HL-60/S4 treated with retinoic acid at 250 ng/mL for 4 days and 3 days (cell line): ENCODE data around the gene EPN1.

Experiments used
- in situ Hi-C: fragments of 300-500 bp; cut with MboI; formaldehyde crosslinking; loops from 2 replicates; pipeline ENCODE4 v1.7.0; 2022; ENCODE audit warnings: low sequenced_read_pairs

EPN1 gene

DNA sequence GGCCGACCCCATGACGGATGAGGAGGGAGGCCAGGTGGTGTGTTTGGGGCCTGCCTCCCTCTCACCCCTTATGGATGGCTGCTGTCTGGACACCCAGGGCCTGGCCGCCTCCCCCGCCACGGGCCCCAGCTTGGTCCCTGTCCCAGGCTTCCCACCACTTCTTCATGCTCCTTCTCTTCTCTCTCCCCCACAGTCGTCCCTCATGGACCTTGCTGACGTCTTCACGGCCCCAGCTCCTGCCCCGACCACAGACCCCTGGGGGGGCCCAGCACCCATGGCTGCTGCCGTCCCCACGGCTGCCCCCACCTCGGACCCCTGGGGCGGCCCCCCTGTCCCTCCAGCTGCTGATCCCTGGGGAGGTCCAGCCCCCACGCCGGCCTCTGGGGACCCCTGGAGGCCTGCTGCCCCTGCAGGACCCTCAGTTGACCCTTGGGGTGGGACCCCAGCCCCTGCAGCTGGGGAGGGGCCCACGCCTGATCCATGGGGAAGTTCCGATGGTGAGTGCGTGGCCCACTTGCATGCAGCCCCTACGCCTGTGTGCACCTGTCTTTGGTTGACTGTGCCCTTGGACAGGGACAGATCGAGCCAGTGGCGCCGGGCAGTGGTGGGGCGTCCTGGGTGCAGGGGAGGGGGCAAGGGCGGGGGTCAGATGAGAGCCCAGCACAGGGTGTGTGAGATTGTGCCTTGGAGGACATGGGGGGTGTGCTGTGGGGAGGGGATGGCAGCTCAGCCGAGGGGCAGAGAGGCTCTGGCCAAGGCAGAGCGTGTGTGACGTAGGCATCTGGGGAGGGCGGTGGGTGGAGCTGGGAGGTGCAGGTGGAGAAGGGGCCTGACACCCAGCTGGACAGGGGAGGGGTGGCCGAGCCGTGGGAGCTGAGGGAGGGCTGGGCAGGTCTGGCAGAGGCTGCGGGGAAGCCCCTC, 16.8 kb downstream of the EPN1 start:
- in situ Hi-C loops = no loop called here

DNA sequence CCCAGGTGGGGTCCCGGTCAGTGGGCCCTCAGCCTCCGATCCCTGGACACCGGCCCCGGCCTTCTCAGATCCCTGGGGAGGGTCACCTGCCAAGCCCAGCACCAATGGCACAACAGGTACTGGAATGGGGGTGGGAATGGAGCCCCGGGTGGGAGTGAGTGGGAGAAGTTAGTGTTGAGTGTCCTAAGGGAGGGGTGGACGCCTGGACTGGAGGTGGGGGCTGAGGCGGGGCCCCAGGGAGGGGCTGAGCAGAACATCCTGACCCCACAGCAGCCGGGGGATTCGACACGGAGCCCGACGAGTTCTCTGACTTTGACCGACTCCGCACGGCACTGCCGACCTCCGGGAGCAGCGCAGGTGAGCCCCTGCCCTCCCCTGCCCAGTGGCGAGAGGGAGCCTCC, 17.7 kb downstream of the EPN1 start:
- in situ Hi-C loops = no loop called here

DNA sequence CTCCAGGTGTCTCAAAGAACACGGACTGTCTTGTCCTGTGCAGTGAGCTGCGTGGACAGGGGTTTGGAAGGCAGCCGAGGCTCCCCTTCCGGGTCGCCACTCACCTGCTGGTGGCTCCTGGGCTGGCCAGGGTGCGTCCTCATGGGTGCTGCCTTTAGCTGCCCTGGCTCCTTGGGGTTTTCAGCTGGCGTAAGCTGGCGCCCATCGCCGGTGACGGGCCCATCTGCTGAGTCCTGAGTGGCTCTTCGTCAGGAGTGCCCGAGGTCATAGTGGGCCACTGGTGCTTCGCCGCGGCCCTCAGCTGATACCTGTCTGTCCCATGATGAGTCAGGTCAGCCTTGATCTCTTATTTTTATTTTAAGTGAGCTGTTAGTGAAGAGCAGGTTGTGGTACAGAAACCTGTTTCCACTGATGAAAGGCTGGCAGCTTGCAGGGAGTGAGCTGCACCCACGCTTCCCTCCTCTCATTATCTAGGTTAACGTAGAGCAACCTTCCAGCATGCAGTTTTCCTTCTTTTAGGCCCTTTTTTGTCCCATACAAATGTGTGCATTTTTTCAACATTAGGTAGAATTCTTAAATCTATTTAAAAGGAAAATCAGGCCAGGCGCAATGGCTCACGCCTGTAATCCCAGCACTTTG, 18.4 kb downstream of the EPN1 start:
- in situ Hi-C loops = no loop called here

DNA sequence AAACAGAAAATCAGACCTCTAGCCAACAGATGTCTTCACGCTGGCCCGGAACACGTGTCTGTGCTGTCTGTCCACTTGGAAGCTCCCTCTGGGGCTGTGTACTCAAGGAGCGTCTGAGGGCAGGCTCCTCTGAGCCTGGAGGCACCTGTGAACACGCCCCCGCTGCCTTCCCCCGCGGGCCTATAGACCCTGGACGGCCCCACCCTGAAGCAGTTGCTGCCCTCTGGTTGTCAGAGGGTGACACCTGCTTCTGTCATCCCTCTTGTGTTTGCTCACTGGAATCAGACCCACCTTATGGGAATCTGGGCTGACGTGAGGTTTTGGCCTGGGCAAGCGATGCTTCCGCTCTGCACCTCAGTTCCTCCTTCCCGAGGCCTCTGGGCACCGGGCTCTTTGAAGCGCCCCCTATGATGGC, 19.2 kb downstream of the EPN1 start:
- in situ Hi-C loops = no loop called here

DNA sequence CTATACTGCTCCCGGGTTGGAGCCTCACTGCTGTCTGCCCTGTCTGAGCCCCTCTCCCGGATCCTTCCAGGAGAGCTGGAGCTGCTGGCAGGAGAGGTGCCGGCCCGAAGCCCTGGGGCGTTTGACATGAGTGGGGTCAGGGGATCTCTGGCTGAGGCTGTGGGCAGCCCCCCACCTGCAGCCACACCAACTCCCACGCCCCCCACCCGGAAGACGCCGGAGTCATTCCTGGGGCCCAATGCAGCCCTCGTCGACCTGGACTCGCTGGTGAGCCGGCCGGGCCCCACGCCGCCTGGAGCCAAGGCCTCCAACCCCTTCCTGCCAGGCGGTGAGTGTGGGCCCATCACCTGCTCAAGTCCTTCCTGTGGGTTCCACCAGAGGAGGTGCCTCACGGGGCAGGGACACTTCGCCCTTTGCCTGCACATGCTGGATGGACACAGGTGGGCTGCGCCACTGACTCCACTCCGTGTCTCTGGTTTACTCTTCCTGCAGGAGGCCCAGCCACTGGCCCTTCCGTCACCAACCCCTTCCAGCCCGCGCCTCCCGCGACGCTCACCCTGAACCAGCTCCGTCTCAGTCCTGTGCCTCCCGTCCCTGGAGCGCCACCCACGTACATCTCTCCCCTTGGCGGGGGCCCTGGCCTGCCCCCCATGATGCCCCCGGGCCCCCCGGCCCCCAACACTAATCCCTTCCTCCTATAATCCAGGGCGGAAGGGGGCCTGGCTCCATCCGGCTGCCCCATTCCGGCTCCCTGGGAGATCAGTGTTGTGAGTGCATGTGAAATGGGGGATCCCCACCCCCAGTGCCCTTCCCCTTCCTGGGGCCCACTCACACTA, 19.8 kb downstream of the EPN1 start:
- in situ Hi-C loops = no loop called here

DNA sequence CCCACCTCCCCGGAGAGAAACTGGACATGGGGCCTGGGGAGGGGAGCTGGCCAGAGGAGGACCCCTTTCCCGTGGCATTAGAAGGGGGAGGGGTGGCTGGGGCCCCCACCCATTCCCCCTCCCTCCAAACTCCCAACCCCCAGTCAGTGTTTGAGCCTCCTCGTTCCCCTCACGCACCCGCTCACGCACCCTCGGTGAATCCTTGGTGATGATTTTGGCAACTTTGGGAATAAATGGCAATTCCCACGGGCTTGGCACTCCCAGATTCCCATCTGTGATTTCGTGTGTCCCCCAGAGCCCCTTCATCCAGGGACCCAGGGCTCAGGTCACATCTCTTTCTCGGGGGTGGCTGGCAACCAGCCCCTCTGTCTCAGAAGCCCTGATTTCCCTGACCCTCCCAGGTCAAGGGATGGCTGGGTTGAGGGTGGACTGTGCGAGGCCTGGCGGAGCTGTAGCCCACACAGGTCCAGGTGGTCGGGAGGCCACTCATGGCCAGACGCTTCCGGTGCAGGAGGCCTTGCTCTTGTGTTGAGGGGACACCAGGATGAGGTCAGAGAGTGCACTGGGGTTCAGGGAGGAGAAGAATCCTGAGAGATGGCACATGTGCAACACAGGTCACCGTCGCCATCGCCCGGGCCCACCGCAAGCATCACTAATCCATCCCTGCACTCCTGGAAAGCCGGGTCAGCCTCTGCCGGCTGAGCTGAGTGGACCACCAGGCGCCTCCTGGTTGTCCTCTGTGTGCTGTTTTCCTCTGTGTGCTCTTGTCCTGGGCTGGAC, 20.7 kb downstream of the EPN1 start:
- in situ Hi-C loops = no loop called here

DNA sequence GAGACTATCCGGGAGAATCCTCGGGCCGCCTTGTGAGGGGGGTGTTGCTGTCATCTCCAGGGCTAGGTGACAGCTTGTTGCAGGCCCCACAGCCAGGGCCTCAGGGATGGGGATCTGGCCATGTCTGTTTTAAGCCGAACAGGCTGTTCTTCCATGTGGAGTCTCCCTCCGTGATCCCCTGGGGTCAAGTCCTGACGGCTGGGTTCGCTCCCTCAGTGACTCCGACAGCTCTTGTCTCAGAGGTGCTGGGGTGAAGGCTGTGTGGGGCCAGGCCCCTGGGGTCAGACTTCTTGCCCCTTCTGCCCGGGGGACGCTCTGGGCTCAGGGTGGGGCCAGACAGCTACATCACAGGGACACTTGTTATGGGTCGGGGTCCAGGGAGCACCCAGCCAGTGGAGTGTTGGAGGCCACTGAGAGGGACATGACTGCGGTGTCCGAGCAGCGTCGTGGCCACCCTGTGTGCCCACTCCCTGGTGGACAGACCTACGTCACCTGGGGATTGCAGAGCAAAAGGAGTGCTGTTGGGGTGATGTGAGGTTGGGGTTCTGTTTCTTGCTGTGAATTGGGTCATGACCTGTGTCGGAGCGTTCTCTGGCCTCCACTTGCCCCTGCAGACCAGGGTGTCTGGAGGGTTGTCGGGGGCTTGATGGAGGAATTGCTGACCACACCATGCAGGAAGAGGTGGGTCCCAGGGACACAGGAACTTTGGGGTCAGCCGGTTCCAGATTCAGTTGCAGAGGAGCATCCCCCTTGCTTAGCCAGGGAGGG, 21.5 kb downstream of the EPN1 start:
- in situ Hi-C loops = no loop called here

DNA sequence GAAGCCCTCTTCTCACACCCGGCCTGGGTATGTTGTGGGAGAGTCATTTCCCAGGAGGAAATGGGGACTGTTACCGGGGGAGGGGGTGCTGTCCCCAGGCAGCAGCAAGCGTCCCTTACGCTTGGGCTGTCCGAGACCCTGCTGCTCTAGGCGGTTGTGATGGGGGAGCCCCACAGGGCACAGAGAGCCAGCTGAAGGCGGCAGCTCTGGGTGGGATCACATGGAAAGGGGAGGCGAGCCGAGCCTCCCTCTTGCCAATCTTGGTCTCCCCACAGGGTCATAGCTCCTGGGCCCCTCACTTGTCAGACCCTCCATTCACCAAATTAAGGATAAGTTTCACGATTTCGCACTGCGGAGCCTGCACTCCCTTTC, 22.0 kb downstream of the EPN1 start:
- in situ Hi-C loops = no loop called here

DNA sequence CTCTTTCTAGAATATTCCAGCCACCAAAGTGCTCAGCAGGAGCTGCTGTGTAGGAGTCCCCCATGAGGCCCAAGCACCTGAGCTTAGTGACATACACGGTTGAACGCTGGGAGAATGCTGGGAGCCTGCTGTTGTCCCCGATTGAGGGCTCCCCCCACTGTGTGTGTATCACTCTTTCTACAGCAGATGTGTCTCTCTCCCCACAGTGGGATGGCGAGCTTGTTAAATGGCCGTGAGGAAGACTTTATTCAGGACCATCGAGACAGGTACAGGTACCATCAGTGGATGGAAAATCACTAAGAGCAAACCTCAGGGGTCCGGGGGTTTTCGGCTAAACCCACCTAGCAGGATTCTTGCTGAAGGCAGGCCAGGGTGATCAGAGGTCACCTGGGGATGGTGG, 22.7 kb downstream of the EPN1 start:
- in situ Hi-C loops = no loop called here

DNA sequence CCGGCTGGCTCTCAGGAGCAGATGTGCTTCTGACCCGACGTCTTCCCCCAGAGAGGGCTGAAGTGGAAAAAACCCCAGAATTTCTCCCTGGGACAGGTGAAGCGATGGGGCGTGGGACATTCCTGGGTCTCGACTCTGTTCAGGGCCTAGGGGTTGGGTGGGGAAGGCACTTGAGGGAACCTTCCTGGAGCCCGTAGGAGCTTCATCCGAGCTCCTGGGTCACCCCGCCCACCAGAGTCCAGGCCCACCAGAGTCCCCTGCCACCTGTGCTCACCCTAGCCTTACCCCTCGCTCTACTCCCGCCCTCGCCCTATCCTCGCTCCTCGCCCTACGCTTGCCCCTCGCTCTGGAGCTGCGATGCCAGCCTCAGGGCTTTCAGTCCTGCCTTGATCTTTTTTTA, 23.2 kb downstream of the EPN1 start:
- in situ Hi-C loops = no loop called here

DNA sequence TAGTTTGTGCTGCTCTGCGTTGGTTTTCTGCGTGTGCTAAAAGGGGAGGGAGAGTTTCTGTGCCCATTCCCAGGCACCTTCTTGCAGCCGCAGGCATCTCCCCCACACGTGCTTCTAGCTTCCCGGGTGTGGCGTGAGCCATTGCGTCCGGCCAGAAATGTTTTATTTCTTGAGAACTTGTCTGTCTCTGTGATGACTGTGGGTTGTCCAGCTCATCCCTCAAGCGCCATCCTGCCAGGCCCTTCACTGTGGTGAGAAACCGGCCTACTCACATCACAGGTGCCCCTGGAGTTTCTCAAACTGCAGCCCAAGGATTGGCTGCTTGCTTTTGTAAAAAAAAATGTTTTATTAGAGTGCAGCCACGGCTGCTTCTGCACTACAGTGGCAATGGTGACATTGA, 24.2 kb downstream of the EPN1 start:
- in situ Hi-C loops = no loop called here

DNA sequence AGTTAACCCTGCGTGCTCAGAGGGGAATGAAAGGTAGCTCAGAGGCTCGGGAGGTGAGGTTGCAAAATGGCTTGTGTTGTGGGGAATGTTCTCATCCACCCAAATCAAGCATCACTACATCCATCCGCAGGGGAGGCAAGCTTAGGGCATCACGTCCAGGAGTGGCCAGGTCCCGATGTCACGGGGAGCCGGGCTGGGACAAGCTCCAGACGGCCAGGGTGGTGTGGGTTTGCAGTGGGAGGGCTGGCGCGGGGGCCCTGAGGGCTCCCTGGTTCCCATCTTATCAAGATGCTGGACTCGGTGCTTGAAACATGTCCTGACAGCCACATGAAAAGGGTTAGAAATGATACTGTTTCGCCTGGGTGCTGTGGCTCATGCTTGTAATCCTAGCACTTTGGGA, 25.8 kb downstream of the EPN1 start:
- in situ Hi-C loops = no loop called here

DNA sequence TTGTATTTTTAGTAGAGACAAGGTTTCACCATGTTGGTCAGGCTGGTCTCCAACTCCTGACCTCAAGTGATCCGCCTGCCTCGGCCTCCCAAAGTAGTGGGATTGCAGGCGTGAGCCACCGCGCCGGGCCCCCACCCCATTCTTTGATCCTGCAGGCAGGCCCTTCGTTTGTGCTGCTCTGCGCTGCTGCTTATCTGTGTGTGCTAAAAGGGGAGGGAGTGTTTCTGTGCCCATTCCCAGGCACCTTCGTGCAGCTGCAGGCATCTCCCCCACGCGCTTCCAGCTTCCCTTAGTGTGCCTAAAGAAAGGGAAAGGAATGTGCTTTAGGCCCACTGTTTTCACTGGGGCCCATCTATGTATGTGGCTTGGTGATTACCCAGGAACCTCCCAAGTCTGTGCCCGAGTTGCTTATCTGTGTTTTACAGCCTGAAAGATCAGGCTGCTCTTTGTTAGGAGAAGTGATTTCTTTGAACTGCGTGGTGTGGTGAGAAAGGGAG, 27.2 kb downstream of the EPN1 start:
- in situ Hi-C loops = no loop called here

DNA sequence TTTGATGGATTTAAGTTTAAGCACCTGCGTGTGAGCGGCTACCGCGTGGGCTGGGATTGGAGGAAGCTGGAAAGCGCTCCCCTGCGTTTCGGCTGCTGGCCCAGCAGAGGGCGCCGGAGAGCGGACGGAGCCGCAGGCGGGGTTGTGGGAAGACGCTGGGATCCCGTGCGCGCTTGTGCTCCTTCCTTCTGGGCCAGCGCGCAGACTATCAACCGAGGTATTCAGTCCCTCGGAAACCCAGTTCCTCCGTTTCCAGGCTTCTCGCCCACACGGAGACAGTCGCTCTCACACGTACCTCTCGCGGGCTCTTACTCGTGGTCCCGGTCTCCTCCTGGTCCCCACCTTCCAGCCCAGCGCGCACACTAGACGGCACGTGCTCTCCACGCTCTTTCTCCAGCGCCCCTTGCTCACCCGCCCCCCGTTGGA, 28.8 kb downstream of the EPN1 start:
- in situ Hi-C loops = no loop called here

DNA sequence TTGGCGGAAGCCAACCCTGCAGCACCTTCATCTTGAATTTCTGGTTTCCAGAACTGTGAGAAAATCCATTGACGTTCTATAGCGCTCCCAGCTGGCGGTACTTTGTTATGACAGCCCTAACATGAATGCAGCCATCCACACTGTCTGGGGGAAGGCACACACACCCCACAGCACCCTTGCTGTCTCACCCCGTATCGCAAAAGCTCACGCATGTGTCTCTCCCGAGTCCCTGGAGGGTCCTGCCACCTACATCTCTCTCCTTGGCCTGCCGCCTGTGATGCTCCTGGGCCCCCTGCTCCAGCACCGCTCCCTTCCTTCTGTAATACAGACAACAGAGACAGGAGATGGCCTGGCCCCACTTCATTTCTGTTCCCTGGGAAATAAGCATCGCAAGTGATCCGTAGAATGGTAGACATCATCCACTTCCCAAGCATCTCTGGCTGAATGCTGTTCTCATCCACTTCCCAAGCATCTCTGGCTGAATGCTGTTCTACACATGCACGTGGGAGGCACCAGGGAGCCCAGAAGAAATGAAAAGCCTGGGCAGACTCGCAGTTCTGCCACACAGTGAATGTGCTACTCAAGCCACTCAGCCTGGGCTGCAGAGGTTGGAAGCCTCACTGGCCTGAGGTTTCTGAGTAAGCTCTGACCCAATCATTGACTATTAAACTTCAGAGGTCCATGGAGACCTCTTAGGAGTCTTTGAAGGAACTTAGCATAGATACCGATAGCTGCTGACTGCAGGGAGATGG, 29.6 kb downstream of the EPN1 start:
- in situ Hi-C loops = no loop called here

DNA sequence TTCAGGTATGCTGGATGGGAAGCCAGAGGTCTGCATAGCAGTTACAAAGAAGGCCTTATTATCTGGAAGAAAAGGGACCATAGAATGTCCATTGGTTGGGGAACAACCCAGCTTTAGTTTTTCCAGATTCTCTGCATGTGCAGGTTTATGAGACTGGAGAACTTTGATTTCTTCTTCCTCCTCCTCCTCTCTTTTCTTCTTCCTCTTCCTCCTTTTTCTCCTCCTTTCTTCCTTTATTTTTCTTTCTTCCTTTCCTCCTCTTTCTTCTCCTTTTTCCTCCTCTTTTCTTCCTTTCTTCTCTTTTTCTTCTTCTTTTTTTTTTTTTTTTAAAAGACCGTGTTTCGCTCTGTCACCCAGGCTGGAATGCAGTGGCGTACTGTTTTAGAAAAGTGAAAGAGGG, 30.9 kb downstream of the EPN1 start:
- in situ Hi-C loops = no loop called here

DNA sequence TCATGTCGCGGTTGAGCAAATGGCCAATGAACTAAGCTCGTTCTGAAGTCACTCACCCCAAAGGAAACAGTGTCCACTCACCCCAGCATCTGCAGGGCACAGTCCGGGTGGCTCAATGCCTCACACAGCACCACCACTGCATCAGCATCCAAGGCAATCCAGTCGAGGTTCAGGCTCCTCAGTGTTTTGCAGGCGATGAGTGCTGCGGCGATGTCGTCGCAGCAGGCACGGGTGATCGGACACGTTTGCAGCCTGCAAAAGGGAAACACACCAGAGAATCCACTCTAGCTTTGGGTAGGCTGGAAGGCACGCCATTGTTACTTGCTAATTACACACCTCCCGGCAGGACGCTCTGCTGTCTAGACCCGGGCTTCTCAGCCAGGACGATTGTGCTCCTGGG, 36.7 kb downstream of the EPN1 start:
- in situ Hi-C loops = no loop called here

DNA sequence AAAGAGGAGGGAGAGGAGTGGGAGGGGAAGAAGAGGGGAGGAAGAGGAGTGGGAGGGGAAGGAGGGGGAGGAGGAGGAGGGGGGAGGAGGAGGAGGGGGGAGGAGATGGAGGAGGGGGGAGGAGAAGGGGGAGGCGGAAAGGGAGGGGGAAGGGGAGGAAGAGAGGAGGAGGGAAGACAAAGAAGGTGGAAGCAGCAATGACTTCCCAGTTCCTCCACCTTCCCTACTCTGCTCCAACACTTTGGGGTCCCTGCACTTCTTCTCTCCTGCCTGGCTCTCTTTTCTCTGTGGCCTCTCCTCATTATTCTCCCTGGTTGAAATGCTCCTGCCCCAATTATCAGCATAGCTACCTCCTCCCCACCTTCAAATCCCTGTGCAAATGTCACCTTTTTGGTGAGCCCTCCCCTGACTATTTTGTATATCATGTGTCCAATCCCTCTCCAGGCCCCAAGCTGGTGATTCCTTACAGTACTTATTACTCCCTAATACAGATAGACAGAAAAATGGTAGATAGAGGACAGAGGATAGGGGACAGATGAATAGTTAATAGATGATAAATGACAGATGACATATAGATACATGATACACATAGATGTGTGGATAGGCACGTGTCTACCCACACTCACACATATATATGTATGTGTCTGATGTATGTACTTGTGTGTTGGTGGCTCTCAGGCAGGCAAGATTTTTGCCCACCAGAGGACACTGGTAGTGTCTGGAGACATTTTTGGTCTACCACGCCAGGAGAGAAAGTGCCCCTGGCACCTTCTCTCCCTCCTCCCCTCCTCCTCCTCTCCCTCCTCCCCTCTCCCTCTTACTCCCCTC, 38.0 kb downstream of the EPN1 start:
- in situ Hi-C loops = no loop called here
